Activated CD8-positive, alpha-beta memory T cell treated with anti-CD3 and anti-CD28 coated beads, Interleukin-2, amount 50 U/mL, for 1 hour (primary cell): ENCODE measurements around the gene OSBPL5.

ENCODE experiments used
- DNase-seq: peaks from one replicate; pipeline ENCODE4 v3.0.0-alpha.2; 2020; ENCODE audit errors: extremely low read depth

OSBPL5 gene

DNA sequence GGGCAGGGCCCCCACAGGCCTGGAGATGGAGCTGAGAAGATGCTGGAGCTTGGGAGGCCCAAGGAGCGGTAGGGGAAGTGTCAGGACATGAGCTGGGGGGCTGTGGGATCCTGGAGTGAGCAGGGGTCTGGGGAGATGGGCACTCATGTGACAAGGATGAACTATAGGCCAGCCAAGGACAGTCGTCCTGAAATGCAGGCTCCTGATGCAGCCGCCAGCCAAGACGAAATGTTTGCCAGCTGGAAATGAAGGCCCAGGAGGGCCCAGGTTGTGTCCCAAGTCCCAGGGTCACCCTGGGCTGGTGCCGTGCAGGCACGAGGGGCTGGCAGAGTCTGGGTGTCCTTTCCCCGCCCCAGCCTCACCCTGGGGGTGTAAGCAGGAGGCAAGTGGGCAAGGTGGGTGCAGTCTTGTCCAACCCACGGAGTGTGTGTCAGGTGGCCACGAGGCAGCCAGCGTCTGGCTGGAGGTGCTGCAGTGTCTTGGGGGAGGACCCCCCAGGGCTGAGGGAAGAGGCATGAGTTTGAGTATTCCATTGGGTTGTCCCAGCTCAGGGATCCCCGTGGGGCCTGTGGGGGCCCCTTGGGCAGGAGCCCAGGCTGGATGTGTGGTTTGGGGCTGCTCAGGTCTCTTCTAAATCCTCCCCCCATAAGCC is 32.1 kb upstream of the OSBPL5 start:
- no peak for DNase-seq

DNA sequence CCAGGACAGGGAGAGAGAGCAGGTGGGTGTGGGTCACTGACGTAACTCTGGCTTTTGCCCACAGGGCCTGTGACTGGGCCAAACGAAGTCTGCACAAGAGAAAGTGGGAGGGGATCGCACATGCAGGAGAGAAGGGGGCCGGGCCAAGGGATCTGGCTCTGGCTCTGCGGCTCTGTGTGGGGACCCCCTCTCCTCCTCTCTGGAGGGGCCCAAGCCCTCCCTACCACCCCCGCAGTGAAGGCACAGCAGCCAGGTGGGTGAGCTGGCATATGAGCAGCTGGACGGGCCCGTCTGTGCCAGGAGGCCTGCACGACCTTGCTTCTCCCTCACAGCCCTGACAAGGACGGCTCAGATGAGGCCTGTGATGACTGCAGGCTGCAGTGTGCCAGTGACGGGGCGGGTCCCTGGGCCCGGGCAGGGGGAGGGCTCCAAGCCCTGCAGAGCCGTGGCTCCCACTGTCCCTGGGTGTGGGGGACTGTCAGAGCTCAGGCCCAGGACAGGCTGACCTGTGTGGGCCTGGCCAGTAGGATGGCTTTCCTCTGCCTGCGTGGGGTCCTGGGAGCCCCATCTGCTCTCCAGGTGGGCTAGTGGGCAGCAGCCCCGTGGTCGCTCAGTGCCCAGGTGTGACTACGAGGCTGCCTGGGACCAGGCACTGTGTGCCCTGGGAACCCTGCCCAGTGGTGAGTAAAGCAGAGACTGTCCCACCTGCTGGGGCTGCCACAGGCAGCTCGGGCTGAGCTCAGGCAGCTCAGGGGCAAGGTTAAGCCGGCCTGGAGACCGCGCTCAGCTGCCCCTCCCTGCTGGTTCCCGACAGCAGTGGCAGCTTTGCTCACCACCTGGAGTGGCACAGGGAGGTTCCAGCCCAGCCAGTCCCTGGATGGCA is 31.3 kb upstream of the OSBPL5 start:
- no peak for DNase-seq

DNA sequence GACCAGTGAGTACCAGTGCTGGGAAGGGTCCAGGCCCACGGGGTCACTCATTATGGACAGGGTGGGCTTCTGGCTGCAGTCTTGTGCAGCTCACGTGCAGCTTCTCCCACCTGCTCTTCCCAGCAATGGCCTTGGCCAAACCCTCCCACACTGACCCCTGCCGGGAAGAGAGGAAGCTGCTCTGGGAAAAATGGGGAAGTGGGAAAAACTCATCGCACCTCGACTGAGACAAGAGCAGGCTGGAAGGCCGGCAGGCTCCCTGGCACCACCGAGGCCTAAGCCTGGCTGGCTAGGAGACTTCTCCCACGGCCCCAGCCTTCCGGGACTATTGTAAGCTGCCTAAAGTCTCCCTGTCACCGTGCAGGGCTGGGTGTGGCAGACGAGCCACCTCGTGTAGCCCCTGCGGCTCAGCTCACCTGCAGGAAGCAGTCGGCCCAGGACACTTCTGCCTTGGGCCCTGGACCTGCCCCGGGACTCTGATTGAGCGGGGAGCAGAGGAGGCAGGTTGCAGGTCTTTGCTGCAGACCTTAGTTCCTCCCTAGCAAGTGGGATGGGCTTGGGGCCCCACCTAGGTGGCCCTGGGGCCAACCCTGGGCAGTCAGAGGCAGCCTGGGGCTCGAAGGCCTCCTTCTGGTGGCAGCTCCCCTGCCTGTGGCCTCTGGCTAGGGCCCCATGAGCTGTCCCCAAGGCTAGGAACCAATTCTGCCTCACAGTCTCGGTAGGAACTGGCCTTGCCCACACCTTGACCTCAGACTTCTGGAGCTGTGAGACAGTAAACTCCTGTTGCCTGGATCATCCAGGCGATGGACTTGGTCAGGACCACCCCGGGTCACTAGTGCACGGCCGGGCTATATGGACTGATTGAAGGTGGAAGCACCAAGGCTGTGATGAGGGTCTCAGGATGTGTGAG is 30.4 kb upstream of the OSBPL5 start:
- no peak for DNase-seq

DNA sequence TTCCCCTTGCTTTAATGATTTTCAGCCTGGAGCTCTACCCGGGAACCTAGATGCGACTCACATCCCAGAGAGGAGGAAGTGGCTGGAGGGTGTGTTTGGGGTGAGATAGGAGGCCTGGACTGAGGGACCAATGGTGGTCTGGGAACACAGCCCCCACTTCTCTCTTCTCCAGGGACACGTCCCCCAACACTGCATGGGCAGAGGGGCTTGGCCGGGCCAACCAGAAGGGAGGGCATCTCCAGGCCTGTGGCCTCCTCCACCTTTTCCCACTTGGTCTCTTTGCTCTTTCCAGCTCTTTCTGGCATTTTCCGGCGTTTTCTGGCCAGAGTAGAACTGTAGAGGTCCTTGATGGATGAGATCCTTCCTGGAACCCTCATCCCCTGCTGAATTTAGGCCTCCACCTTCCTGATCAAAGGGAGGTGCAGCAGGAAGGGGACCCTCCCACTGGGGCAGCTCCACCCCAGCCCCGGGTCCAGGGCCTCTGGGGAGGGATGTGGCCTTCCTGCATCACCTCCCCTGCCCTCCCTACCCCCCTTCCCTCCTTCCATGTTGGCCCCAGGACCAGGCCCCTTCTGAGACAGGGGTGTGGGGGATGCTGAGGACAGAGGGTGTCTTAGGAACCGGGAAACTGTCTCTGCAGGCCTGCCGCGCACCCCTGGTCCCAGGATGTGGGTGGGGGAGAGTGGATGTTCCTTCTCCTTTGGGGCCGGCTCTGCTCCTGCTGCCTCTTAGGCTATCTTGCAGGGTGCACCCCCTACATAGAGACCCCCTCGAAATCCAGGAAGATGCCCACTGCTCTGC is 29.1 kb upstream of the OSBPL5 start:
- no peak for DNase-seq

DNA sequence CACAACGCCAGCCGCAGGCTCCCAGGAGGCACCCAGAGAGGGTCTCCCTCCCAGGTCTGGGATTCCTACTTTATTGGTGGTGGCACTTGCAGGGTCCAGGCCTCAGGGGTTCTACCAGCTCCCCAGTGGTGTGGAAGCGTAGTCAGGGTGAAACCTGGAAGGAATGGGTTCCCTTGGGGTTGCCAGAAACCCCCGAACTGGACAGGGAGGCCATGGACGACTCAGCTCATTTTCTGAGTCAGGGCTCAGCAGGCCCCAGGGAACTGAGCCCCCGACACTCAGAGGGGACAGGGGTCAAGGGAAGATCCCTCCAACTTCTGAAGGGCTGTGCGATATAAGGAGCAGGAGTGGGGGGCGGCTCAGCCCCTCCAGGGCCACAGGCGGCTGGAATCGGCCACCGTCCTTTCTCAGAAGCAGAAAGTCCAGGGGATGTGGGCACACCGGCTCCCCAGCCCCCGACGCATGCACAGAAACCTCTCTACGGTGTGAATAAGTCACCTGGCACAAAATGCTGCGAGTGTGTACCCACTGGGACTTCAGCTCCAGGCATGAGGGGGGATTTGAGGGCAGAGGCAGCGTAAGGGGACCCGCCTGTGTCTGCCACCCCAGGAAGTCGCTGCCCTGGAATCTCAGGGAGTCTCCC is 28.4 kb upstream of the OSBPL5 start:
- no peak for DNase-seq

DNA sequence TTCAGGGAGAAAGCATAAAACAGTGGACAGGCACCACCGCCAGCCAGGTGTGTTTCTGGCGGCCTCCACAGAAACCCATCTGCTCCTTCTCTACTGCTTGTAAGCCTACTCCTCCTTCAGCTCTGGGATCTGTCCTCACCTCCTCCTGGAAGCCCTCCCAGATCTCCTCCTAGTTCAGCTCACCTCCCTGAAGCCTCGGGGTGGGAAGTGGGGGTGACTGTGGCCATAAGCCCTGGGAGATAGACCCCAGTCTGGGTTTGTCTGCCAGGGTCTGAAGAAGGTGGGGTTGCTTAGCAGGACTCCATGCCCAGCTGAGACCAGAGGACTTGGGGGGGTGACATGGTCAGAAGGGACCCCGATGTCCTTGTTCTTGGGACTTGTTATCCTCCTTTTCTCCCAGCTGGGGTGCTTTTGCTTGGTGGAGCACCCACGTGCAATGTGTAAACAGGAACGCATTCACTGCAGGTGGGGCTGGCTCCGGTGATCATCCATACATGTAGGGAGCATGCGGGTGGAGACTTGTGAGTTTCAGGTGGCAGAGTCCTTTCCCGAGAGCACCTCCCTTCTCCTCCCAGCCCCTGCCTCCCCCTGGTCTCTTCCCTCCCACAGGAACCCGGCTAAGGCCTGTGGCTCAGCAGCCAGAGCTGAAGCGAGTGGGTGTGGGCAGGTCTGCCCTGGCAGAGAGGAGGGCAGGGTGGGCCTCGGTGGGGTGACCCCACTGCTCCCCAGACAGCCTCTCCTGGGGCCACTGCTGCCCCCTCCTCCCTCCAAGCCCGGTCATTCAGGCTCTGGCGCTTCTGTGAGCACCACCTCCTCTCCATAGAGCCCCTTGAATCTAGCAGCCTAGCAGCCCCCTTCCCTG is 27.6 kb upstream of the OSBPL5 start:
- no peak for DNase-seq

DNA sequence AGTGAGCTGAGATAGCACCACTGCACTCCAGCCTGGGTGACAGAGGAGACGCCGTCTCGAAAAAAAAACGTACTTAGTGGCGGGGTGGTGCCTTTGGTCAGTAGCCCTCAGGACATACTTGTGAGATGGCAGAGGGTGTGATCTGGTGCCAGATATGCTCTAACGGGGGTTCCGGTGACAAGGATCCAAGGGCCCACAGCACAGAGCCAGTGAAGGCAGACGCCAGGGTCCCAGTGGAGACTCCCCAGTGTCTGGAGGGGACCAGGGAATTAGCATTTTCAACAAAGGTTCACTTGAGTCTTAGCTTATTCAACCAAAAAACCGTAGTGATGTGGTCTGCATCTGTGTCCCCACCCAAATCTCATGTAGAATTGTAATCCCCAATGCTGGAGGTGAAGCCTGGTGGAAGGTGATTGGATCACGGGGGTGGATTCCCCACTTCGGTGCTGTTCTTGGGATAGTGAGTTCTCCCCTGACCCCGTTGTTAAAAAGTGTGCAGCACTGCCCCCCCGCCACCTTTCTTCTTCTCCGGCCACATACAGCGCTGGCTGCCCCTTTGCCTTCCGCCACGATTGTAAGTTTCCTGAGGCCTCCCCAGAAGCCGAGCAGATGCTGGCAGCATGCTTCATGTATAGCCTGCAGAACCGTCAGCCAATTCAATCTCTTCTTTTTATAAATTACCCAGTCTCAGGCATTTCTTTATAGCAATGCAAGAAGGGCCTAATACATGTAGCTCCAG is 26.6 kb upstream of the OSBPL5 start:
- DNase-seq, result no peak

DNA sequence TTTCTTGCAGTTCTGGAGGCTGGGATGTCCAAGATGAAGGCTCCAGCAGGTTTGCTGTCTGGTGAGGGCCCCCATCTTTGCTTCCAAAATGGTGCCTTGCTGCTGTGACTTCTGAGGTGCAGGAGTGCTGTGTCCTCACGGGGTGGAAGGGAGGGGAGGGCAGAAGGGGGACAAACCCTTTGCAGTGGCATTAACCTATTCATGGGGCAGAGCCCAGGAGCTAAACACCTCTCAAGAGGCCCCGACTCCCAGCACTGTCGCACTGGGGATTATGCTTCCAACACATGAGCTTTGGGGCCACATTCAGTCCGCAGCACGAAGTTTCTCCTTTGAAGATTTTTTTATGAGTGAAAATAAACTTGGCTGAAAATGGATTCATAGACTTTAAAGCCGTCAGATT is 25.5 kb upstream of the OSBPL5 start:
- DNase-seq, result no peak

DNA sequence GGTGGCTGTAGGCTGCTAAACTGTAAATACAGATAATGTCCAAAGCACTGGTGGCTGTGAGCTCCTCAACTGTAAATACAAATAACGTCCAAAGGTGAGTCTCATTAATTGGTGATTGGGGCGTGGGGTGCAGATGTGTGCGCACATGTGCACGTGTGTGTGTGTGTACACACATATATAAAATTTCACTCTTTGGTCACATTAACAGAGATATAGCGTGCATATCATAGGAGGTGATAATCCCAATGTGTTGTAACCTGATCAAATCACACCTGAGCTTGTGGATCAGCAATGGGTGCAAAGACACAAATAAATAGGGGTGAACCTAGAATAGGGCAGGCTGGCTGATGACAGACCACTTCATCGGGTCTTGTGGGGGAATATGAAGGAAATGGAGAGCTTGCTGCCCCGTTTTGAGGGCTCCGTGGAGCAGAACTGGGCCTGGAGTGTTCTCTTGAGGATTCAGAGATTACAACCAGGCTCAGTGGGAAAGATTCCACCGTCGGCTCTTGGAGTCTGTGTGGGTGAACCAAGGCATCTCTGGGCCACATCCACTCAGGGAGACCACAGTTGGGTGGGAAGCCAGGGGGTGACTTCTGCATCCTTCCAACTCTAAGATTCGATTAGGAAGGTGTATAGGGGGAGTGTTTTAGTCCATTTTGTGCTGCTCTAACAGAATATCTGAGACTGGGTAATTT is 24.9 kb upstream of the OSBPL5 start:
- no peak for DNase-seq

DNA sequence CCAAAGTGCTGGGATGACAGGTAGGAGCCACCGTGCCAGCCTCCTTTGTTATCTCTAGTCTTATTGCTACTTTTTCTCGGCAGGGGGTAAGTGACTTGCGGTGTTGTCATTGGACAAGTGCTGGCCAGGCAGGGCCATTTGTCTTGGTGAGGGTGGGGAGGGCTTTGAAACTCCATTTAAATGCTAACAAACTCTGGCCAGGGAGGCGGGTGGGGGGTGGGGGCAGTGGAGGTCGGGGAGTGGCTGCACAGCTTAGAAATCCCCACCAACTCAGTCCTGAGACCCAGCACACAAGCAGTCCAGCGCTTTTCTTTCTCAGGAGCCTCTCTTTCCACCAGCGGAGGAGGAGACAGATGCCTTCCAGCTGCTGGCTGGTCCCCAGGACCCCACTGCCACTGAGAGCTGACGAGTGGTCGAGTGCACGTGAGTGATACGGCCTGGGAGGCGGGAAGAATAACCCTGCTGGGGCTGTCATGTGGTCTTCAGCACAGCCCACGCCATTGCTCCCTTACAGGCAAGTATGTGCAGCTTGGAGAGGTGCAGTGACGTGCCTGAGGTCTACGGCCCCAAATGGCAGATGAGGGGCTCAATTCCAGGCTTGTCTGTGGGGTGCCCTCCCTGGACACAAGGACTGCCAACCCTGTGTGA is 24.2 kb upstream of the OSBPL5 start:
- no peak for DNase-seq

DNA sequence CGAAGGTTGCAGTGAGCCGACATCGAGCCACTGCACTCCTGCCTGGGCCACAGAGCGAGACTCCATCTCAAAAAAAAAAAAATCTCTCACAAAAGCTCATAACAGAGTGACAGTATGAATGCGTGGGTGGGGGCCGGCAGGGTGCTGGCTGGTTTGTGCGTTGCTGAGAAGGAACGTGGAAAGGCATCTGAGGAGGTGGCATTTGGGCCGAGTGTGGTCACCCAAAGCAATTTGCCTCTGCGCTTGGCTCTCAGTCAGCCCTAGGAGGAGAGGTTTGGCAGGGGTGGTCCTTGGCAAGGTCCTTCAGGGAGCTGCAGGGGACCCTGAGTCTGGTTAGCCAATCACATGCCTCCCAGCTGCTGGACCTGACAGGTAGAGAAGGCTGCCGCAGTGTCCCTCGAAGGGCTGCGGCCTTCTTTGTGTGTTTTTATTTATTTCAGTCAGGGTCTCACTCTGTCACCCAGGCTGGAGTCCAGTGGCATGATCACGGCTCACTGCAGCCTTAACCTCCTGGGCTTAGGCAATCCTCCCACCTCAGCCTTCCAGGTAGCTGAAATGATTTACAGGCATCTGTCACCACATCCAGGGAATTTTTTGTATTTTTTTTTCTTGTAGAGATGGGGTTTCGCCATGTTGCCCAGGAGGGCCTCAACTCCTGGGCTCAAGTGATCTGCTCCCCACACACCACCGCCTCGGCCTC is 23.5 kb upstream of the OSBPL5 start:
- DNase-seq, result no peak

DNA sequence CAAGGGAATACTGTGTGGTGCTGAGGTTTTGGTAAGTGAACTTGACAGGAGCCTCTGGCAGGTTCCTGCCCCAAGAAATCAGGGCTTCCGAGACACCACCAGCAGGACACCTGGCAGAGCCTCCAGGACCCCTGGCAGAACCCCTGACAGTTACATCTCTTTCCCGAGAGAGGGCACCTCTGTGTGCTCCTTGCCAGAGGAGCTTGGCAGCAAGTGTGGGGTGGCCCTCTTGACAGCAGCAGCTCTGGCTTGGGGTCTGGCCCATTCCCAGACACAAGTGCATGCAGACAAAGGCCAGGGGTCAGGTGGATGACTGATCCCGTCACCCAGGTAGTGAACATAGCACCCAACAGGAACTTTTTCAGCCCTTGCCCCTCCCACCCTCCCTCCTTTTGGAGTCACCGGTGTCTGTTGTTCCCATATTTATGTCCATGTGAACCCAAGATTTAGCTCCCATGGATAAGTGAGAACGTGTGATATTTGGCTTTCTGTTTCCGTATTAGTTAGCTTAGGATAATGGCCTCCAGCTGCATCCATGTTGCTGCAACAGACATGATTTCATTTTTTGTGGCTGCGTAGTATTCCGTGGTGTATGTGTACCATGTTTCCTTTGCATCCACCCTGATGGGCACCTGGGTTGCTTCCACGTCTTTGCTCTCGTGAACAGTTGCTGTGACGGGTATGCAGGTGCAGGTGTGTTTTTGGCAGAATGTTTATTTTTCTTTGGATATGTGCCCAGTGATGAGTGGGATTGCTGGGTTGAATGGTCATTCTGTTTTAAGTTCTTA is 21.2 kb upstream of the OSBPL5 start:
- DNase-seq, result no peak

DNA sequence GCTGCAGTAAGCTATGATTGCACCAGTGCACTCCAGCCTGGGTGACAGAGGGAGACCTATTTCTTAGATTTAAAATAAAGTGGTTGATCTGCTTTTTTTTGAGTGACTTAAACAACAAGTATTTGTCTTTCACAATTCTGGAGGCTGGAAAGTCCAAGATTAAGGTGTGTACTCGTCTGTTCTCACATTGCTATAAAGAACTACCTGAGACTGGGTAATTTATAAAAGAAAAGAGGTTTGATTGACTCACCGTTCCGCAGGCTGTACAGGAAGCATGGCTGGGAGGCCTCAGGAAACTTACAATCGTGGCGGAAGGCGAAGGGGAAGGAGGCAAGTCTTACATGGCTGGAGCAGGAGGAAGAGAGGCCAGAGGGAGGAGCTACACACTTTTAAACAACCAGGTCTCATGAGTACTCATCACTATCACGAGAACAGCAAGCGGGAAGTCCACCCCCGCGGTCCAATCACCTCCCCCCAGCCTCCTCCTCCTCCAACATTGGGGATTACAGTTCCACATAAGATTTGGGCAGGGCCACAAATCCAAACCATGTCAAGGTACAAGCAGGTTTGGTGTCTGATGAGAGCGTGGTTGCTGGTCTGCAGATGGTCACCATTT is 19.7 kb upstream of the OSBPL5 start:
- DNase-seq, result no peak

DNA sequence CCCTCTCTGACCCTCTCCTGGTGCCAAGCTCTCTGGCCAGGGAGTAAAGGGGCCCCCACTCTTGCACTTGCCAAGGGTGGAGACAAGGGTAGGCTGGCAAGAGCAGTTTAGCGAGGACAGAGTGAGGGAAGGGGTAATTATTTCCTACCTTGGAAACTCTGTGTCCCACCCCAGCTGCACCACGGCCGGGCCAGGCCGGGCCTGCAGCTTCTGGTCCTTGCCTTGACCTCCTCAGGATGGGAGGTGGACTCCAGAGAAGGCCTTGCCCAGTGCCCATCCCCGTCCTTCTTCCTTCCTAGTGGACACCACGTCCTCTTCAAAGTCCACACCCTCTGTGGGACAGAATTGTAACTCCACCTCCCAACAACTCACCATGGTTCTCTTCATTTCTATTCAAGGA is 18.4 kb upstream of the OSBPL5 start:
- DNase-seq, result no peak

DNA sequence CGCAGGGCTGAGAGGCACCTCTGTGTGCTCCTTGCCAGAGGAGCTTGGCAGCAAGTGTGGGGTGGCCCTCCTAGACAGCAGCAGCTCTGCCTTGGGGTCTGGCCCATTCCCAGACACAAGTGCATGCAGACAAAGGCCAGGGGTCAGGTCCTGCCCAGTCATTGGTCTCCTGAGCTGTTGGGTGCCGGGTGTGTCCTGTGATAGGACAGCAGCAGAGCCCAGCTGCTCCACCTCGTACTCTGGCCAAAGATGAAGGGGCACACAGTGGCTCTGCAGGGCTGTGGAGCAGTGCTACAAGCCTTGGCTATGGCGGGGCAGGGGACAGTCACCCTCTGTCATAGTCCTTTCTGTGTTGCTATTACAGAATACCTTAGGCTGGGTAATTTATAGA is 17.3 kb upstream of the OSBPL5 start:
- no peak for DNase-seq

DNA sequence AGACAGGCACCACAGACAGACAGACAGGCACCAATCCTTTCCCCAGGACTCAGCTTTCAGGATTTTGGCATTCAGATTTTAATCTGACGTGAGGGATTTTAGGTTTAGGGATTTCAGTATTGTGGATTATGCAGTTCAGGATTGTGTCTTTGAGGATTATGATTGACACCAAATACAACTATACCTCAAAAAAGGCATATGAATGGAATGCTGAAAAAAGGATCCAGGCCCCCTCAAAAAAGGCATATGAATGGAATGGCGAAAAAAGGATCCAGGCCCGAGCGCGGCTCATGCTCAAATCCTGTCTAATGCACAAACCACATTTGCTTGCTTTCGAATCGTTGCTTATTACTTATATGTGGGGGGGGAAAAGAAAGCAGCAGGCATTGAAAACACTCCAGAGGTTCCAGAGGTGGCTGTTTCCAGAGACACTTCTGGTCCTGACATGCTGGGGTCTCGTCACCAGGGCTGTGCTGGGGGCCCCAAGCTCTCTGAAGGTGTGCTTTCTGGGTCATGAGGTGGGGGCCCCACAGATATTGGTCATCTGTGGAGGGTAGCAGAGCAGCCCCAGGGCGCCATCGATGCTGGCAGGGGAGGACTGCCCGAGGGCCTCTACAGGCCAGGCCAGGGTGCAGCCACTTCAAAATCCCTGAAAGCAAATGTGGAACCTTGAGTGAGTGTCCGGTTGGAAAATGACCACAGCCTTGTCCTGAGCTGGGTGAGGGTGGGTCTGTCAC is 16.8 kb upstream of the OSBPL5 start:
- DNase-seq, result no peak
